ENCODE data around the gene CNTNAP2.
A peak's percentile ranks its signal among the peaks of the same experiment; 100 is the strongest.

Gene CNTNAP2

DNA sequence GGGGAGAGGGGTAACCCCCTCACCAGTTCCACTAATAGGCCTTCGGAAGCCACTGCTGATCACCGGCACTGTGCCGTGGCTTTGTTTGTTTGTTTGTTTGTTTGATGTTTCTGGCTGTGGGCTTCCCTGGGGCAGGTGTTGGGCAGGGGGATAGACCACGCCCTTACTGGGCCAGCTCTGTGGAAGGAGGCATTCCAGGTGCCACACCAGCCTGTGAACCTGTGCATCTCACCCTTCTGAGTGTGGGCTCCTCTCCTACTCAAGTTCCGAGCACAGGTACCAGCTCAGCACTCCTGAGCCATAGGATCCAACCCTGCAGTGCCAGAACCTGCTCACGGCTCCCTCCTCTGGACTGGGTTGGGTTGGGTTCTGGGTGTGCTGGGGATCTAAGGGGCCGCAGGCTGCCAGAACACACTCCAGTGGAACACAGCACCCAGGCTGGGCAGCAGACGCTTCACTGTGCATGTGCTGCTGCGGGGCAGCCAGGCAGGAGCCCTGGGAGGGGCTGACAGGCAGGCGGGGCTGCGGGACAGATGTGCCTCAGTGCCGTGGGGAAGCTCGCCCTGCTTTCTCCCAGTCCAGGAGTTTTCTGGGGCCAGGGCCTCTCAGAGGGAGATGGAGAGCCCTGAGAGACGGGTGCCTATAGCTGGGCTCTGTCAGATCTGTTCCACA lies 1053.9 kb downstream of the CNTNAP2 start:
- no peak for DNase-seq

DNA sequence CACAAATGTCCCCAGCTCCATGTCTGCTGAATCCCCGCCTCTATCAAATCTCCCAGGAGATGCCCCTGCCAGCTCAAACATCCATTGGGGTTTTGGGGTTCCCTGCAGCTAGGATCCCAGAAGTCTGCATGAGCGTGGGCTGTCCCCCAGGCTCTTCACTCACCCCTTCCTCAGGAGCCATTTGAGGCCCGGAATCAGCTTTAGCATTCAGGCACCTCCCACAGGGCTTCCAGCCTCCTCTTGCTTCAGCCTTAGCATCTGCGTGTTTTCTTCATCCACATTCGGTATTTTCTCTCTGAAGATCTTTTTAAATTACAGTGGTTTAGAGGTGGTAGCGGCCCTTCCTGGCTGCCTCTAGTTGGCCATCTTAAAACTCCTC lies 1054.4 kb downstream of the CNTNAP2 start:
- no peak for DNase-seq

GRCh38 chr7:147173883-147174282 lies 1057.3 kb downstream of the CNTNAP2 start:
- DNase-seq, result no peak

DNA sequence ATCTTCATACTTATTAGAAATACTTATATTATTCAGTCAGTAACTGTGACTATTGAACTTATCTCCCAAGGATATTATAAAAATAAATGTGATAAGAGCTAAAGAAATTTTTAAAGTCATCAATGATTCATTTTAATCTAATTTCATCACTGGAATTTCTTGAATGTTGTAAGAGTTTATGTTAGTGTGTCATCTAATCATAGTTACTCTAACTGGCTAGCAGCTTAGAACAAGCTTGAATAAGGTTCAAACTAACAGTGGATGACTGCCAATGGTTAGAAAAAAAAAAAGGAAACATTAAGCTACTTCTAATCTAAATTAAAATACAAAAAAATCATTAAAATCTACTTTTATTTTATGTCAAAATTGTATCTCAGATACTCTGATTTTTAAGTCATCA lies 1066.3 kb downstream of the CNTNAP2 start:
- DNase-seq, result no peak

GRCh38 chr7:147183276-147183675 lies 1066.7 kb downstream of the CNTNAP2 start:
- DNase-seq, result no peak

DNA sequence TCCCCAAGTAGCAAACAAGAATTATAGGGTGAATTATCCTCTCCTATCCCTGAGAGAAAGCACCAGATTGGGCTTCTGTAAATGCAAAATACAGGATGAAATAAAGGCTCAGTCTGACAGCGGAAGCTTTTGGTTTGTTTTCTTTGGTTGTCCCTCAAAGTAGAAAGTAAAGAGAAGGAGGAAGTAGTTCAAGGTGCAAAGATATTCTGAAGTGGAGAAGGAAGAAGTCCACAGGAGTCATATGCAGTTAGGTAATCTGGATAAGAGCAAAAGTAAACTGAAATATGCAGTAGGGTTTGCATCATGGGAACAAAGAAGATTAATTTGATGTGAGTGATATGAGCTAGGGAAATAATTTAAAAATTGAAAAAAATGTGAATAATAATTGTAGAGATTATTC lies 1071.9 kb downstream of the CNTNAP2 start:
- DNase-seq, result no peak

- DNase-seq, result no peak
Observed at GRCh38 chr7:147193476-147193875, 1076.9 kb downstream of the CNTNAP2 start.

DNA sequence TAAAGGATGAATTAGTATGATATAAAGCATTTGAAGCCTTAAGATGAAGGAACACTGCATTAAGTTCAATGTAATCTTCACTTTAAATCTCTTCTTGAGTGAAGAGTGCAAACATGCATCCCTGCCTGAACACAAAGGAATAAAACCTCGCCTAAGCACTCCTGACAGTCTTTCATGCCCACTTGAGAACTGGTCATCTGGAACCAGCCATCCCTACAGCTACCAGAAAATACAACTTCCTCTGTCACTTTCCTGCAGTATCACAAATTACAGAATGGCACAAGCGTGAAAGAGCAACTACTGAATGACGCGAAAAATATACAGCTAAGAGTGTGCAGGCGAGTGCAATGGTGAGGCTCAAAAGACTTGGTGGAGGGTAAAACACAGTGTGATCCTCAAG lies 1079.9 kb downstream of the CNTNAP2 start:
- peak; percentile 98 for DNase-seq

DNA sequence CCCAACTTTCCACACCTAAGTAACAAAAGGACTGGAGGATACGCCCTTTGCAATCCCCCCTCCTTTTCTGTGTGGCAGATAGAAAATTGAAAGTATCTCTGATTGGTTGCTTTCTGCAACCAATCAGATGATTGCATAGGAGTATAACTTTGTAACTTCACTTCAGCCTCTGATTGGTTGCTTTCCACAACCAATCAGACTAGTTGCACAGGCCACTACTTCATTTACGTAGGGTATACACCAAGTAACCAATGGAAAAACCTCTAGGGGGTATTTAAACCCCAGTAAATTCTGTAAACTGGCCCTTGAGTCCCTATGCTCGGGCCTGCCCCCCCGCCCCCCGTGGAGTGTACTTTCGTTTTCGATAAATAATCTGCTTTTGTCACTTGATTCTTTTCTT lies 1080.4 kb downstream of the CNTNAP2 start:
- peak; percentile 78 for DNase-seq

GRCh38 chr7:147199868-147200267 lies 1083.3 kb downstream of the CNTNAP2 start:
- no peak for DNase-seq

DNA sequence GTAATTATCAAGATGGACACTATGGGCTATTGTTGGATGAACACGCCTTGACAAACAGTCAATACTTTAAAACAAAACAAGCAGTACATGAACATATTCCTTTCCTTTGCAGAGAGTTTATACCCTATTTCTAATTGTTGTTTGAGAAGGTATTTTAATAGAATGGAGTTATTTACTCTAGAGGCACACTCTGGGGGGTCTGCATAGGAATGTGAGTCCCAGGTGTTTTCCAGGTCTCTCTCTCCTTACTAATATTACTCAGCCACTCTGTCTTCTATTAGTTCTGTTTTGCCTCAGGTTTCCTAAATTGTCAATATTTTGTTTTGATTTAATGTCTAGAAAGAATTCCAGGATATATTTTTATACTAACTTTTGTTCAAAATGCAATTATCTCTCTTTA lies 1091.4 kb downstream of the CNTNAP2 start:
- no peak for DNase-seq

- no peak for DNase-seq
Observed at GRCh38 chr7:147231275-147231674, 1114.7 kb downstream of the CNTNAP2 start.

DNA sequence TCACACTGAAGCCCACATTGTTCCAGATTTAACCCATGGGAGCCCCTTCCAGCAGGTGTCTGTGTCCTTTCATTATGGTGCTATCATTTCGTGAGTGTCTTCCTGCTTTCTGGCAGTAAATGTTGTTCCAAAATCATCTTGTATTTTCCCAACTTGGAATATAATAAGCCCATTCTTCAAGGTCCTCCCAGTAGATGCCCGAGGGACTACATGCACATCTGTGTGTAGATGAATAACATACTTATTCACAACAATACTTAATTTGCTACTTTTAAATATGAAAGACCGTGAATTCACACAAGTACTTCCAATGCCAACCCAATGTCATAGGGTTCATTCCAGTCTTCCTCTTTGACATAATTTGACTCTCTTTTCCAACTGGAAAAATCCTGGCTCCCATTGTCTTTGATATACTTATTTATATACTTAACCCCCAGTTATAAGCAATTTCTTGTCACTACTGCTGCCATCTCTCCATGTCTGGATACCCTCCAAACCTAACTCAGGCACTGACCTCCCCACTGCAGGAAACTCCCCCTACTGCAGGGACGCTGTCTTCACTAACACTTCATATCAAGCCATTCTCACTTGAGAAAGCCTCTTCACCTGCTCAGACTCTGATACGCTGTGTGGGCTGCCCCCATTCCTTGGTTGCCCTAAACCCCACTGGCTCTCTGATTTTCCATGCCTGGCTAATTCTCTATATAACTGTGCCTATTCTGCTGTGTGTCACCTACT lies 1119.2 kb downstream of the CNTNAP2 start:
- DNase-seq, result no peak

DNA sequence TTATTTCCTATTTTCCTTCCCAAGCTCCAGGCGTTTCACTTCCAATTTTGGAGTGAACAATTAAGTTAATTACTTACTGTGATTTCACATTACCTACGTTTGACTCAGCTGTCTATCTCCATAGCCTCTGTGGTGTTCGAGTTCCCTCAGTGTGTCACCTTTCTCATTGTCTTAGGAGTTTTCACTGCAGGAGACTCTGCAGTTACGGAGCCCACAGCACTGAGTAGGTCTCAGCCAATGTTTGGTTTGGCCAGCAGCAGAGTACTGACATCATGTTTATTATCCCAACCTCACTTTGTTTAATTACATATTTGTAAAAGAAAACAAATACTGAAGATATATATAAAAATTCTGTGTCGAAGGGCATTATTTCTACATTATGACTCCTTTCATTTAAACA lies 1123.9 kb downstream of the CNTNAP2 start:
- no peak for DNase-seq

DNA sequence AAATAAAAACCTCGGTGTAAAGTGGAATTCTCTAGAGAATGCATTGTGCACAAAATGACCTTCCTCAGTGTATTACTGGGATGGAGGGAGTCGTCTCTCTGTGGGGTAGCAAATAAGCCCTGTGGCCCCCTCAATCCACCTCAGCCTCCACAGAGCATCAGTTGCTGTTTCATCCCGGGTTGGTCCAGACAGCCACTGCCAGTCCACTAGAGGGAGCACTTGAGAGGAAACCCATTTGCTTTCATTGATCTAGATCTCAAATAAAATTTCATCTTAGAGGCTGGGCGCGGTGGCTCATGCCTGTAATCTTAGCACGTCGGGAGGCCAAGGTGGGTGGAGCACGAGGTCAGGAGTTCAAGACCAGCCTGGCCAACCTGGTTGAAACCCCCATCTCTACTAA lies 1128.7 kb downstream of the CNTNAP2 start:
- peak; percentile 41 for DNase-seq

DNA sequence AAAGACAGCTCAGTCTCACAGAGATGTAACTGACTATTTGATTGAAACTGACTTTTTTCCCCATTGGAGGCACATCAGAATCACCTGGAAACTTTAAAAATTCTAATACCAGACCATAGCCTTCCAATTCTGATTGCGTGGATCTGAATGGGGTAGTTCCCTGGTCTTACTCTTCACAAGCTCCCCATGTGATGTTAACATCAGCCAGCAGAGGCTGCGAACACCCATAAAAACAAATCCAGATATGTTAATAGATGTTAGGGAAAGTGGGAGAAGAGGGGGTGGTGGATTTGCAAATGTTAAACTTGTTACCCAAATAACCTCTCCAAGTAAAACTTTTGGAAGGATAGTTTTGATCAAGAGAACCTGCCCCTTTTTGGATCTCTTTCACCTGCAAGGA lies 1133.4 kb downstream of the CNTNAP2 start:
- no peak for DNase-seq

DNA sequence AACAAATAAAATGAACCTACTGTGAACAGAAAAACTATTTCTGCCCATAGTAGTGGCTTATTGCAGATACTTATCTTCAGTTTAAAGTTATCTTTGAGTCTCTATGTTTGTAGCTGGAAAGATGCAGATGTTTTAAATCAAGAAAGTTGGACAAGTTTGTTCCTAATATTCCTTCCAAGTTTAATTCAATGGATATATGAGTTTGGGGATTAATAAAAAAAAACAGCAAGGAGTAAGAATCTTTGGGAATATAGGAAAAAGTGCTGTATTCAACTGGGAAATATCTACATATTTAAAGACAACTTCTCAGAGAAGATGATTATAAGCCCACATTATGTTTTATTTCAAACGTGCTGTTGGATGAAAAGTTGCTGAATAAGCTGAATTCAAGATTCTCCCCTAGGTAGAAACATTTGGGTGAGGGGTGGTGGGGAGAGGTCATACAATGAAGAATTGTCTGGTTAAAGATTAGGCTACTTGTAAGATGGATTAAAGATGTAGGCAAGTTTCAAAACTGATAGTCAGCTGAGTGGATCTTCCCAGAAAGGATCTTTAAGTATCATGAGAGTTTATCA lies 1135.2 kb downstream of the CNTNAP2 start:
- no peak for DNase-seq

- no peak for DNase-seq
Observed at GRCh38 chr7:147261693-147262092, 1145.1 kb downstream of the CNTNAP2 start.

GRCh38 chr7:147265528-147265927 lies 1148.9 kb downstream of the CNTNAP2 start:
- DNase-seq, result no peak

- DNase-seq, result no peak
Observed at GRCh38 chr7:147276106-147276505, 1159.5 kb downstream of the CNTNAP2 start.

DNA sequence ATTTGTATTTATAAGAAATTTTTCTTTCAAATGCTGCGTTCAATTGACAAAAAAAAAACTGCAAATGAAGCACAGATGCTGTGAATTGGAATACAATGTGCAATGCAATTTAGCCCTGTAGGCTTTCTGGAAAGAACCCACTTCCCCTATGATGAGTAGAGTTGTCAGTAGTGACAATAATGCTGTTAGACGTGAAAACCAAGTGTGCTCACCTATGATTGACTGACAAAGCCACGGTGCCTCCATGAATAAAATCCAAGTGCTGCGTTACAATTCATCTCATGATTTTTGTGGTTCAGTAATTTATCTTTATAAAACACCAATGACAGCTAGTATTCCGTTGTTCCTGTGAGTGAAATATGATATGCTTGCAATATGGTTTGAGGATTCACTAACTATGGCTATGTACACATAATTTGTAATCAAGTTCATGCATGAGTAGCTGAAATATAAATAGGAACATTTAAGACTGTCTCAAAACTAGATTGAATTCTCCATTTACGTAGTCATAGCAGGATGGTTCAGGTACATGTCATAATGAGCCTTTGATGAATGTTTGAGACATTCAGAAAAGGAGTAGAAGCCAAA lies 1160.3 kb downstream of the CNTNAP2 start:
- peak; percentile 93 for DNase-seq

GRCh38 chr7:147279514-147279913 lies 1162.9 kb downstream of the CNTNAP2 start:
- no peak for DNase-seq

GRCh38 chr7:147279964-147280374 lies 1163.4 kb downstream of the CNTNAP2 start:
- DNase-seq, result peak; percentile 8

DNA sequence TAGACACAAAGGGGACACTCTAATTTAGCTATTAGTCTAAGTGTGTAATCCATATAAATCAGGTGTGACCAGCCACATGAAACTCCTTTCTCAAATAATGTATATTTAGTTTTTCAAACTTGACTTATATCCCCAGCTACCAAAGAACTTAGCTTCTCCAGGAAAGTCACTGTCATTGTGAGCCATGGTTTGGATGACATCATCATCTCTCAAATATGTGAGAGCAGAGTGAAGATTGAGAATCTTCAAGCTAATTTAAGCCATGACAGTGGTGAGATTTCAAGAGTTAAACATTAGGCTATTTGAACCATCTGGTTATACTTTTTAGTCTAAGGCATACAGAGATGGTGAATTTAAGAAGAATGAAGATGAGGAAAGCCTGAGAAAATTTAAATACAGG lies 1165.6 kb downstream of the CNTNAP2 start:
- DNase-seq, result no peak
